RKO (cell line): ENCODE measurements around the gene TRABD2A.

ENCODE experiments used
- DNase-seq: peaks from one replicate; pipeline ENCODE4 v3.0.0-alpha.2; 2016; ENCODE audit warnings: low spot score

Gene TRABD2A

DNA sequence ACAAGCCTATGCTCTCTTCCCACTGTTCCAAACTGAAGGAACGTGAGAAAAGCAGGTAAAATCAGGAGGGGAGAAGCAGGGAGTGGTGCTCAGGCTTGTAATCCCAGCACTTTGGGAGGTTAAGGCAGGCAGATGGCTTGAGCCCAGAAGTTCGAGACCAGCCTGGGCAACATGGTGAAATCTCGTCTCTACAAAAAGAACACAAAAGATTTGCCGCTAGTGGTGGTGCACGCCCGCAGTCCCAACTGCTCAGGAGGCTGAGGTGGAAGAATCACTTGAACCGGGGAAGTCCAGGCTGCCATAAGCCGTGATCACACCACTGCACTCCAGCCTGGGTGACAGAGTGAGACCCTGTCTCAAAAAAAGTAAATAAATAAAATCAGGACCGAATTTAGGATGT, 23.3 kb upstream of the TRABD2A start:
- DNase-seq = no peak

DNA sequence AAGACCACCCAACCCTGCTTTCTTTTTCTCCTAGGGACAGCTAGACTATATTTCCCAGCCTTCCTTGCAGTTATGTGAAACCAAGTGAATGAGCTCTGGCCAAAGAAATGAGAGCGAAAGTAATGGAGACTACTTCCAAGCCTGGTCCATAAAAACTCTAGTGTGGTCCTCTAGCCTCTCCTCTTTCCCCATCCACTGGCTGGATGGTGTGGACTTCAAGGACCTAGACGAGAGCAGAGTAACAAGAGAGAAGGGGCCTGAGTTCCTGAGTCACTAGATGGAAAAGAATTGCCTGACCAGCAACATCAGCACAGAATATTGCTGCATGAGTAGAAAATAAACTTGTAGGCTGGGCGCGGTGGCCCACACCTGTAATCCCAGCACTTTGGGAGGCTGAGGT, 21.6 kb upstream of the TRABD2A start:
- DNase-seq = no peak

DNA sequence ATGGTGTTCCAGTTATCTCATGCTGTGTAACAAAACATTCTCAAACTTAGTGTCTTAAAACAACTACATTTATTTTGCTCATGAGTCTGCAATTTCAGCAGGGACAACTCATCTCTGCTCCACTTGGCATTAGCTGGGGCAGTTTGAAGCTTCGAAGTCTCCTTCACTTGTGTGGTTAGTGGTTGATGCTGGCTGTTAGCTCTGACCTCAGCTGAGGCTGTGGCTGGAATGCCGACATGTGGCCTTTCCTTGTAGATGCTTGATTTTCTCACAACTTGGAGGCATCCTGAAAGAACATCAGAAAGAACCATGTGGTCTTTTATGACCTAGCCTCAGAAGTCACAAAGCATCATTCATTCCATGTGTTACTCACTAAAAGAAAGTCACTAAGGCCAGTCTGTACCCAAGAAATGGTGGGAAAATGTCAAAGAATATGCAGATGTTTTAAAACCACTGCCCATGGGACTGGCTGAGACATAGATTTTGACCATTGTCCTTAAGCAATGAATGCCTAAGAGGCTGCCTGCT, 20.8 kb upstream of the TRABD2A start:
- no peak for DNase-seq

DNA sequence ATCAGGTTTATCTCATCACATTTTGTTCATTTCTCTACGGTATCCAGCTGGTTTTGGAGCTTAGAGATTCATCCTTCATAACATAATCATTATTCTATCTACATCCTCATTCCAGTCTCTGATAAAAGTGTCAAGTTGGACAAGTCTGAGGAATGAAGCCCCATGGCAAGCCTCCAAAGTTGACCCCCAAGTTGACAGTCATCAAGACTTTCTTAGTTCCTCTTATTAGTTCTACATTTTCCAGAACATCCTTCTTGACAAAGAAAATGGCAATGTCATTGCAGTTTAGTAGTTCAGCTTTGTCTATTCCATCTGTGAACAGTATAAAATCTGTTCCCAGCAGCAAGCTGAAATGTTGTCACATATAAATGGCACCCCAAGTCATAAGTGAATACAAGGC, 20.1 kb upstream of the TRABD2A start:
- no peak for DNase-seq

DNA sequence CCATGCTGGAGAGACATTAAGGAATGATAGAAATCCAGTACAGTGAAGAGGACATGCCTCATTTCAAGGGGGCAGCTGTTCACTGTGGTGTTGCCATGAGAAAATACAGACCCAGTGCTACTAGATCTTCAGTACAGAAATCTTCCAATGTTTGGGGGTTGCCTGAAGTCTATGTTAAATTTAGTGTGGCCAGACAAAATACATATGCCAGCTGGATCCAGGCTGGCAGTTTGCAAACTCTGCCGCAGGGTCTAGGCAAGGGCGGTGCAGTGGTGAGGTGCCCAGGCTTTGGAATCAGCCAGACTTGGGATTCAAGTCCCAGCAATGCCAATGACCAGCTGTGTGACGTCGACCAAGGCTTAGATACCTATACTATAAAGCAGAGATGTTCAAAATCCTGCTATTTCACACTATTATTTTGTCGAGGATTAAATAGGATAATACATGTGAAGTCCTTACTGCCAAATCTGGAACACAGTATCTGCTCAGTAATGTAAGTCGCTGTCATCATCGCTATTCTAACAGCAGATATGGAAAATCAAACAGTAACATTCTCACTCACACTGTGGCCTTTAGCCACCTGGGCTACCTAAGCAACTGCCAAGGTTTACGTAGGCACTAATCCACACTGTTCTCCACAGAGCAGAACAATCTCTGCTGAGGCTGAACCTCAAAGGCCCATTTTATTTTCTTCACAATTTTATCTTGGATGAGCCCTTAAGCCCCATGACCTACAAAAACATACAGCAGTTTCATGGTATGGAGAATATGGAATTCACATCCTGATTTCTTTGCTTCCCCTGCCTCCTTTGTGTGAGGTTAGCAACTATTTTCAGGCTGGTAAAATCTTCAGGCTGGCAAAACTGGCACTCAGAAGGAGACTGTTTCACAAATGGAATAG, 18.7 kb upstream of the TRABD2A start:
- no peak for DNase-seq

DNA sequence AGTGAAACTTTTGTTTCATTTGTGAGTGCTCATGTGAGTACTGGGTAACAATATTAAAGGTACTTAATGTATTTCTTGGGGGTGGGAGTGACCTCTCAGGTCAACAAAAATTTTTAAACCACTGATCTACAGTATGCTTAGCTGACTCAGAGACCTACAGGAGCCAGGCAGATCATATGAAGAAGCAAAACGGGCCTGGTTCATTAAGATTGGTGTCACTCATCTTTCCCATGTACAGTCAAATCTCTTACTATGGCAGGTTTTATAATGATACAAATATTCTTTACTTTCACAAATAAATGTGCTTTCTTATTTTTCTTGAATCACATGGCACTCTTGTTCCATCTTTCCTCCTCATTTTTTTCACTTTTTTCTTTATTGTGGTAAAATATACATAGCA, 16.9 kb upstream of the TRABD2A start:
- DNase-seq = no peak

DNA sequence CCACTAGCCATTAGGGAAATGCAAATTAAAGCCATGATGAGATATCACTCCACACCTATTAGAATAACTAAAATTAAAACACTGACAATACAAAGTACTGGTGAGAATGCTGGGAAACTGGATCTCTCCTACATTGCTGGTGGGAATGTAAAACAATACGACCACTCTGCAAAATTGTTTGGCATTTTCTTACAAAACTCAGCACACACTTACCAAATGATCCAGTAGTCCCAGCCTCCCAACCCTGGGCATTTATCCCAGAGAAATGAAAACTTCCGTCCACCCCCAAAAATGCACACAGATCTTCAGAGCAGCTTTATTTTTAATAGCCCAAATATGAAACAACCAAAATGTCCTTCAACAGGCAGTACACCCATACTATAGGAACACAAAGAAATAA, 15.7 kb upstream of the TRABD2A start:
- no peak for DNase-seq

DNA sequence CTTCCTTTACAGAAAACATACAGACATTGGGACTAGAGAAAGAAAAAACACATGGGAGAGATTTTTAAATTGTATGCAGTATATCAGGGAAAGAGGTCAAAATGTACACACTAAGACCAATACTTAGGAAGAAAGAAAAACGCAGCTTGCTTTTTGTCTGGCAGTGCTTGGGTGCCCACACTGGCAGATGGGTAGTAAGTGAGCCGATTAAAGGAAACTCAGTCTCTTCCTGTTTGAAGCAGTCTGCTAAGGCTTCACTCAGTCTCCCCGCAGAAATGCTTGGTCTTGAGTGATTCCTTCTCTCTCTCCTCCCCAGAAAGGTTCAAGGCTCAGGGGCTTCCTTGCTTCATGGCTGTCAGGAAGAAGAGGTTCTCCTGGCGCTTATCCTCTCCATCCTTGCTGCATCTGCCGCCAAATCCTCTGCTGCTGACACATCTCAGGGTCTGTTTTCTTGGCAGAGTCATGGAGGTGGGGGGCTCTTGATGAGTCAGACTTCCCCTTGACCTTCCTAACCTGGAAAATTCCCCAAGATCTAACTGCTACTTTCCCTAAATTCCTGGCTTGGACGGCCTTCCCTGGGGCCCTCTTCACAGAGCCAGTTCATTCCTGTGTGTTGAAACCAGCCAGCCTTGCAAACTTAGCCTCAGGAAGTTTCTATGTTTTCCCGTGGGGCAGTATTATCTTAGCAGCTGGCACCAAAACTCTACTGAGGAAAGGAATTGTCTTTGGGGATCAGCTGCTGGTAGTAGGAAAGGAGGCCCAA, 14.1 kb upstream of the TRABD2A start:
- no peak for DNase-seq

DNA sequence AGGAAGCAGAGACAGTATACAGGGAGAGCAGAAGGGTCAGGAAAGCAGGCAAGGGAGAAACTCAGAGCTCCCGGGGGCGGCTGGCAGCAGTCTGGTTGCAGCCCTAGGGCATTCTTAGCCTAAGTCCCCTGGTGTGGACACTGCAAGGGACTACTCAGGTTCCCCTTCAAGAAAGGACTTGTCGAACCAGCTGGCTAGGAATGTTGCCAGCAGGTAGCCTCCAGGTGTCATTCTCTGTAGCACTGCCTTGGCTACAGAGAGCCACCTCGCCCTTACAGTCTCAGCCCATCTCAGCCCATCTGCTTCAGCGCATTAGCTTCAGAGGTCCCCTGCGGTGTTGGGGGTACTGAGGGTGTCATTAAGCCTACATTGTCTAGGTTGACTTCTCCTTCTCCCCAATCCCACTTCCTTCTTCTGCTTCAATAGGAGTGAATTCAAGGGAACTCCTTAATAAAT, 13.3 kb upstream of the TRABD2A start:
- no peak for DNase-seq

DNA sequence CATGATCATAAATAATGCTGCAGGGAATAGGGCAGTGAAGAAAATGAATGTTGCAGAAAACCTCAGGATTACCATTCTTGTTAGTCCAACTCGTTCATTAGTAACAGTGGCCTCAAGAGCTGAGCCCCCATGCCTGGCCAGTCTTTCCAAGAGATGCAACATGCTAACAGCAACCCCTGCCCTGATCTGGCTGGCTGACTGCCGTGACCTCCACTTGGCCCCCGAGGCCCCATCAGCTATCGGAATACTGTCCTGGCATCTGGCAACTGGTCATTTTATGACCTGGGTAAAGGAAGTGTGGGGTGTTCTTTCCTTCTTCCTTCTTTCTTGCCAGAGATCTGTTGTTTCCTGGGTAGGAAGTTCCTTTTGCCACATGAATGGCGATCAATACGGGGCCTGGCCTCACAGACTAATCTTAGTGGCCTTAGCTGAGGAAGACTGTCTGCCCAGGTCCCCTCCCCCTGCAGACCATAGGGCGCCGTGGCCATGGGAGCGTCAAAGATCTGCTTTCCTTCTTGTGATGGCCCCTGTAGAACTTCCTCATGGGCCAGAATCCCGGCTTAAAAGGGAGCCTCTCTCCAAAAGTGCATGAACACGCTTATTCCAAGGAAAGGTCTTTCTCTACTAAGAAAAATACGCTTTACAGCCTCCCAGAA, 10.6 kb upstream of the TRABD2A start:
- DNase-seq = no peak

DNA sequence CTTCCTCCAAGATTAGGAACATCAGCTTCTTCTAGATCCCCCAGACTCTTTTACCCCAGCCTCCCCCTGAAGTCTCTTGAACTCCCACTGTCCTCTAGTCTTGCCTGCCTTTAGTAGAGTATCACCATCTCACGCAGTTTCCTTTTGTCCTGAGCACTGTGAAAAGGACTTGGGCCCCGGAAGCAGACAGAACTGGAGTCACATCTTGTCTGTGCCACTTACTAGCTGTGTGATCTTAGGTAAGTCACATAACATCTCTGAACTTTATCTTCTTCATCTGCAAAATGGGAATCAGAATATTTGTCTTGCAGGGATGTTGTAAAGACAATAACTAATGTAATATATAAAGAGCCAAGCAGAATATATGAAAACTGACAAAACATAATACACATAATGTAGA, 8.4 kb upstream of the TRABD2A start:
- DNase-seq = no peak

DNA sequence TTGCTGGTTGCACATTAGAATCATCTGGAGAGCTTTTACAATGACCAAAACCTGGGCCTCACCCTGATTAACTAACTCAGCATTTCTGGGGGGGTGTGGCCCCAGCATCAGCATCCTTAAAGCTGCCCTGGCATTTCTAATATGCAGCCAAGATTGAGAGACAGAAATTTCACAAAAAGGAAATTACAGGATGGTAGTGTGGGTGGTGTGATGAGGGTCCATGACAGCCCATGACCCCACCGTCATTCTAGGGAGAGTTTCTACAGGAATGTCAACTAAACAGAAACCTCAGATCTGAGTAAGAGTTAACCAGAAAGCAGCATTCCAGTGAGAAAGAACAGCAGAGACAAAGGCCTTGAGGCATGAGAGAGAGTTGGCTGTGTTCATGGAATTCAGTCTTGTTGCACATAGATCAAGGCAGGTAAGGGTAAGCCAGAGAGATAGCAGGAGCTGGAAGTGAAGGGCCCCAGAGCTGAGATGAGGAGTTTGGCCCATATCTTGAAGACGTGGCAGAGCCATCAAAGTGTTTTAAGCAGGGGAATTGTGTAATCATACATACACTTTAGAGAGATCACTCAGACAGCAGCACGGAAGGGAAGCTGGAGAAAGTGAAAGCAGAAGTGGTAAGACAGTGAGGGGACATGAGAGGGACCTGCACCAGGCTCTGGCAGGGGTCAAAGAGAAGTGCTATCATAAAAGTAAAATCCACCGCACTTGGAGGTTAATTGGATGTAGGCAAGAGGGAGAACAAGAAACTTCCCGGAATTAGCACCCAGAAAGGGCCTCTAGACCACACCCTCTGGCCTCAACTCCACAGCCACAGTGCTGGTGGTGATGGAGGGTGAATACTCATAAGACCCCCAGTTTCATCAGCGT, 7.8 kb upstream of the TRABD2A start:
- no peak for DNase-seq

DNA sequence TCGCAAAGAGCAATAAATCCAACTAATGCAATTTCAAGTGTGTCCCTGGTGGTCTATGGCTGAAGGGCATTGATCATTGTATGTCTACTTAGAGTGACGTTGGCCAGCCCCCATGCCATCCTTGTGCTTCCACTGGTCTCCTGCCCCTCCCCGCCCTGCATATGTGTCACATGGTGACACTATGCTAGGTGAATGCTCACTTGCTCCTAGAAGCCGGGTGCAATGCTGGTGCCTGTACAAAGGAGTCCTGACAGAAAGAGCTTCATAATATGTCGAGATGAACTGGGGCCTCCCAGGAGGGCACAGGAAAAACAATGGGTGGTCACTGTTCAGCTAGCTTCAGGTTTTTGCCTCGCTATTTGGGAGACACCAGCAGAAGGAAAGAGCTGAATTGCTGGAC, 5.9 kb upstream of the TRABD2A start:
- DNase-seq = no peak

DNA sequence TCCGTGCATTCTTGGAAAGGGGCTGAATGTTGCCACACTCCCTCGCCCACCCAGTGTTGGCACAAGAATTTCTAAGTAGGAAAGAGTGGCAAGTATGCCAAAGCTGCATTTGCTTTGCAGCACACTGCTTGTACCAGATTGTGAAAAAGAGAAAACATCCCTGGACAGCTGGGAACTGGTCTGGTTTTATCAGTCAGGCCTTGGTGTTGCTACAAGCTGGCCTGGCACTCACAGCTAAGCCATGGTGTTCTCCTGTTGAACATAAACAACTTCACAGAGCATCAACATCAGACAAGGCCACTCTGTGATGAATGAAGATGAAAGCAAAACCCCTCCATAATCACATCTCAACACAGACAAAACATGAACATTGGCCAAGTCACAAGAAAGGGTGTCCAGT, 4.2 kb upstream of the TRABD2A start:
- DNase-seq = no peak

DNA sequence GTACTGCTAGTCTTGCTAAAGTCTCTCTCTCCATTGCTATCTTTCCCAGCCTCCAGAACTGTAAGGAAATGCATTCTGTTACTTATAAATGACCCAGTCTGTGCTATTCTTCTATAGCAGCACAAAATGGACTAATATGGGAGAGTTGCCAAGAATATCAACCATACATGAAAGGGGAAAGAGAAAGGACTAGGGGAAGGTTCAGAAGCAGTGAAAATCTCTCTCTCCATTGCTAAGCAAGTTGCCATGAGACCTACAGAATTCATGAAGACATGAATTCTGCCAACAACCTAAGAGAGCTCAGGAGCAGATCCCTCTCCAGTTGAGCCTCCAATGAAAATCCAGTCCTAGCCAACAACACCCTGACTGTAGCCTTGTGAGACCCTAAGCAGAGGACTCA, 3.6 kb upstream of the TRABD2A start:
- no peak for DNase-seq

DNA sequence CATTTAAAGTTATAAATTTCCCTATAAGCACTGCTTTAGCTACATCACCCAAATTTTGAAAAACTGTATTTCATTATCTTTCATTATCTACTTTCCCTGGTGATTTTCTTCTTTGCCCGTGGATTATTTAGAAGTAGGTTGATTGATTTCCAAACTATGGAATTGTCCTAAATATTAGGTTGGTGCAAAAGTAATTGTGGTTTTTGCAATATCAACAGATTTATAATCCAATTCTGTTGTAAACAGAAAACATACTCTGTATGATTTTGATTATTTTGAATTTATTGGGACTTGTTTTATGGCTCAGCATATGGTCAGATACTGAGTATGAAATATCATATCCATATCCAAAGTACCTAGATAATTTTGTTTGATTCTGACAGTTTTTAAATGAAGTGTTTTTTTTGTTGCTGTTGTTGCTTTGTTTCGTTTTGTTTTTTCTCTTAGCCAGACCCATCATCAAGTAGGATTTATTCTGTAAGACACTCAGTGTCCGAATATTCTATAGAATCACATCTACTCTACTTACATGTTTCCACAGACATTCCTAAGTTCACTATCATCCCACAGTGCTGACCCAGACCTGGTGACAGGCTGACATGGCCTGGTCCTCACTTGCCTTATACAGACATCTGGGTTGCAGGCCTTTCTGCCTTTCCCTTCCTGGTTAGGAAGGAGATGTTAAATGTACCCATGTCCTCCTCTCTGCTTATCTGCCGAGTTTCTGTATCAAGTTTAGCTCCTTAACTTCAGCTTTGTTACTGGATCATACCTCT, 2.1 kb upstream of the TRABD2A start:
- no peak for DNase-seq

DNA sequence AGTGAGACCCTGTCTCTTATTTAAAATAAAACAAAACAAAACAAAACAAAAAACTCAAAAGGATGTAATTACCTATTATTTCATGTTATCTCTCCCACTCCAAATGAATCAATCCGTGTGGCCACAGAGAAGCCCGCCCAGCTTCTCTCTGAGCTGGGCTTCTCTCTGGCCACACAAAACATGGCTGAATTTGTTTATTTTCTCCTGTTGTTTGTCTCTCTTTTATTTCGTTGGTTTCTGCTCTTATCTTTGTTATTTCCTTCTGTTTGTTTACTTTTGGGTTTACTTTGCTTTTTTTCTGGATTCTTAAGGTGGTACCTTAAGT, 1.5 kb upstream of the TRABD2A start:
- DNase-seq = no peak

DNA sequence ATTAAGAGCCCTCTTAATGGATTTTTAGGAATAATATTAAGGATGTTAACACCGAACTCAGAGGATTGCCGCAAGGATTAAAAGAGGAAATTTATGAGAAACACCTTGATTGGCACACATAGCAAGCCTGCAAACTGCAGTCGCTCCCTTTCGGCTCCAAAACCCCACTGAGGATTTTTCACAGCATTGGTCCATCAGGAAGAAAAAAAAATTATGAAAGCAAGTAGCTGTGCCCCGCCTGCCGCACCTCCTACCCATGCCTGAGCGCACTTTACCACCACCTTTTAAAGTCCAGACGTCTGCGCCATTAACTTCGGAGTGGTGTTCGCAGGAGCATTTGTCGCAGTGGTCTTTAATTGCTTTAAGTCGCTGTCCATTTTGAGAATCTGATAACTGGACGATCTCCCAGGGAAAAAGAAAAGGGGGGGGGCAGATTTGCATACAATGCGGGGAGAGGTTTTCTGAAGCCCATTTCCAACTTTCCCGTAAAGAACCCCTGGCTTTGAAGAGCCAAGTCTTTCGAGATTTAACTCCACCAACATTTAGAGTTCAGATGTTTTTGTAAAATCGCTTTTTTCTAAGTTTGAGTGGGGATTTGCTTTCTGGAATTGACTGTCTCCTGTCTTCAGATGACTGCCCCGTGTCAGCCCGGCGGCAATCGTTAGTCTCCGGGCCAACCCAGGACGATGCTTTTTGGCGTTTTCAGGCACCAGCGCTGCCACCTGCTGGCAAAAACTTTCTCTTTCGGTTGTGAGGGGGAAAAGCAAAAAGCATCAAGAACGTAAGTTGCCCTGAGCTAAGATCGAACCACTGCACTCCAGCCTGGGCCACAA, 913 bp upstream of the TRABD2A start:
- DNase-seq = peak; percentile 90

DNA sequence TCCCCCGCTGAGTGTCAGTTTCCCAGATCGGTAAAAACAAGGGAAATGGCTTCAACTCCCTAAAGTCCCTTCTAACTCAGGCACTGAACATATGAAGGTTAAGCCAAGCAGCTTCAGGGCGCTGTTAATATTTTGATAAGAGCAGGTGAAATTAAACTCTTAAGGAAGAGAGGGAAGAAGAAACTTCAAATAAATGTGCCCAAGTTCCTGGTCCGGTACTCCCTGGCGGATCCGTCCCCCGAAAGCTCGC, 564 bp downstream of the TRABD2A start:
- DNase-seq = peak; percentile 21
